K562 (cell line): ENCODE data around the gene CLCN6. TPM values are rescaled to one million over a fixed set of nuclear protein-coding genes. Genes with fewer than 3 reads are reported as not detected.

ENCODE experiments used
- ARID2 ChIP-seq: fragments of 450-650 bp; IDR thresholded peaks from 2 replicates; pipeline ENCODE4 v1.6.1; 2017; ENCODE audit warnings: antibody characterized with exemption, mild to moderate bottlenecking
- HIVEP1 ChIP-seq: fragments of 250-450 bp; sonication (Bioruptor Pico); IDR thresholded peaks from 2 replicates; pipeline ENCODE4 v1.4.0; 2020; ENCODE audit warnings: mild to moderate bottlenecking
- LEF1 ChIP-seq: fragments of 450-650 bp; IDR thresholded peaks from 2 replicates; pipeline ENCODE4 v1.6.1; 2016; ENCODE audit warnings: mild to moderate bottlenecking
- MED1 ChIP-seq: sonication (generic); formaldehyde crosslinking; IDR thresholded peaks from 2 replicates; pipeline ENCODE4 v1.8.1; 2023; ENCODE audit warnings: missing genetic modification reagents, borderline replicate concordance
- NFIC ChIP-seq: fragments of 450-650 bp; IDR thresholded peaks from 2 replicates; pipeline ENCODE4 v1.6.1; 2017; ENCODE audit warnings: mild to moderate bottlenecking, inconsistent platforms
- RBM22 ChIP-seq: fragments of 200-400 bp; formaldehyde crosslinking; IDR thresholded peaks from 2 replicates; pipeline ENCODE4 v1.6.1; 2018; ENCODE audit warnings: low read length, low read depth; ENCODE audit not compliant: poor library complexity, severe bottlenecking
- SP2 ChIP-seq: IDR thresholded peaks from 2 replicates; pipeline ENCODE4 v1.6.1; 2011; ENCODE audit warnings: mild to moderate bottlenecking, low read depth, low read length, moderate library complexity; ENCODE audit not compliant: poor library complexity, severe bottlenecking; ENCODE audit errors: extremely low read depth
- SUPT5H ChIP-seq: fragments of 450-650 bp; IDR thresholded peaks from 2 replicates; pipeline ENCODE4 v1.6.1; 2016
- ZNF12 ChIP-seq: sonication (generic); formaldehyde crosslinking; IDR thresholded peaks from 2 replicates; pipeline ENCODE4 v1.4.0; 2020; ENCODE audit warnings: mild to moderate bottlenecking, missing genetic modification reagents
- ZNF23 ChIP-seq: fragments of 250-450 bp; sonication (Bioruptor Pico); IDR thresholded peaks from 2 replicates; pipeline ENCODE4 v1.4.0; 2020; ENCODE audit warnings: mild to moderate bottlenecking
- ZNF75A ChIP-seq: fragments of 450-650 bp; formaldehyde crosslinking; IDR thresholded peaks from 2 replicates; pipeline ENCODE4 v1.4.0; 2020; ENCODE audit warnings: mild to moderate bottlenecking
- polyA plus RNA-seq, 8 experiments: library from polyadenylated mRNA; depleted of rRNA in 4 of 8; stranded (reverse) in 5 of 8; unstranded in 3 of 8; fragments of >200 nt; fragmentation: Nextera tagmentation in 2 of 8; fragmentation: Illumina TruSeq in 1 of 8; extraction: Ambion mirVana in 2 of 8; extraction: Trizol in 1 of 8; gene quantifications; 2 replicates each; pipeline versions ENCODE4 v1.2.1 to v1.2.3, GENCODE V29; 2011 to 2014; ENCODE audit warnings: inconsistent platforms in 1 of 8, missing spikeins in 1 of 8
- total RNA-seq, 7 experiments: library from RNA; depleted of rRNA in 6 of 7; stranded (reverse); fragments of >200 nt in 6 of 7; fragmentation: Illumina TruSeq in 2 of 7; extraction: Trizol in 2 of 7; gene quantifications; 2 replicates each; pipeline versions ENCODE4 v1.2.1 to v1.2.3, GENCODE V29; 2011 to 2021; ENCODE audit warnings: low replicate concordance in 1 of 7
- TF ChIP-seq, protein P1 (sequence below): sonication (generic); formaldehyde crosslinking; IDR thresholded peaks from 2 replicates; pipeline ENCODE4 v1.8.0; 2022; ENCODE audit warnings: mild to moderate bottlenecking, missing genetic modification reagents
- TF ChIP-seq, protein P2 (sequence below): fragments of 250-450 bp; sonication (Bioruptor Pico); IDR thresholded peaks from 2 replicates; pipeline ENCODE4 v1.5.0; 2021; ENCODE audit warnings: mild to moderate bottlenecking, moderate library complexity

Gene CLCN6
- total and polyA plus RNA-seq, 9 of the 15 experiments (the other 6 are each of a cell fraction or from before 2014, with no cell fraction given), result 2.0 to 21.8 (median 13.6) TPM

DNA sequence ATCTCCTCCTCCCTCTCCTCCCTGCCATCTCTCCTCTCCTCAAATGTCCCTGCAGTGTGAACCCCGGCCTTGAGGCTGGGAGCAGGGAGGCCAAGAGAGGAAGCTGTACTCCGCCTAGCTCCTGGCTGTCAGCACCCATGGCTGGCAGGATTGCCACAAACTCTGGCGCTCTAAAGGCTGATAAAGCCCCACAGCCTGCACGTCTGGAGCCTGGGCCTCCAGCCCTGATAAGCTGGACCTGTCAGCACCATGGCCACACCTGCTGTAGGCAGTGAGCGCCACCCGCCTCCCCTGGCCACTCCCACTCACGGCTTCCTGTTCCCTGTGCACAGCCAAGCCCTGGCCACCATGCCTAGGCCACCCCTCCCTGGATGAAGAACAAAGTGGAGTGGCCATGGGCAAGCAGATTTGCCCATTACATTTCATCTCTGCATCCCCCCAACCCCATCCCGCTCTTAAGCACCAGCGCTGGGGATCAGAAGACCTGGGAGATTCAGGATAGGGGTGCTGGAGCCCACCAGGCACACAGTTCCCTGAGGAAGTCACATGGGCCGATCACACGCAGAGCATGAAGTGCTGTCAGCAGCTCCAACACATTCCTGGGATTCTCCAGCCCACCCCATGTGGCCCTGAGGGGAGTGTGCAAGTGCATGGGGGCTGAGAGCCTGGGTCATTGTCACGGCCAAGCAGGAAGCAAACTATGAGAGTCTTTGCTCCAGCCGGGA, 77.0 kb downstream of the CLCN6 start (continued):
- TF ChIP-seq RBM22 (no peak), ZNF75A (no peak), HIVEP1 (0 out of 2 replicates have a peak, but pooled peaks have one; percentile 32), NFIC (peak; percentile 94), LEF1 (peak; percentile 94), SP2 (no peak), ZNF23 (CRISPR knock-in tag) (no peak), MED1 (CRISPR knock-in tag) (no peak), SUPT5H (peak; percentile 63), ARID2 (no peak), ZNF12 (CRISPR knock-in tag) (no peak)
- TF ChIP-seq, protein P1, sequence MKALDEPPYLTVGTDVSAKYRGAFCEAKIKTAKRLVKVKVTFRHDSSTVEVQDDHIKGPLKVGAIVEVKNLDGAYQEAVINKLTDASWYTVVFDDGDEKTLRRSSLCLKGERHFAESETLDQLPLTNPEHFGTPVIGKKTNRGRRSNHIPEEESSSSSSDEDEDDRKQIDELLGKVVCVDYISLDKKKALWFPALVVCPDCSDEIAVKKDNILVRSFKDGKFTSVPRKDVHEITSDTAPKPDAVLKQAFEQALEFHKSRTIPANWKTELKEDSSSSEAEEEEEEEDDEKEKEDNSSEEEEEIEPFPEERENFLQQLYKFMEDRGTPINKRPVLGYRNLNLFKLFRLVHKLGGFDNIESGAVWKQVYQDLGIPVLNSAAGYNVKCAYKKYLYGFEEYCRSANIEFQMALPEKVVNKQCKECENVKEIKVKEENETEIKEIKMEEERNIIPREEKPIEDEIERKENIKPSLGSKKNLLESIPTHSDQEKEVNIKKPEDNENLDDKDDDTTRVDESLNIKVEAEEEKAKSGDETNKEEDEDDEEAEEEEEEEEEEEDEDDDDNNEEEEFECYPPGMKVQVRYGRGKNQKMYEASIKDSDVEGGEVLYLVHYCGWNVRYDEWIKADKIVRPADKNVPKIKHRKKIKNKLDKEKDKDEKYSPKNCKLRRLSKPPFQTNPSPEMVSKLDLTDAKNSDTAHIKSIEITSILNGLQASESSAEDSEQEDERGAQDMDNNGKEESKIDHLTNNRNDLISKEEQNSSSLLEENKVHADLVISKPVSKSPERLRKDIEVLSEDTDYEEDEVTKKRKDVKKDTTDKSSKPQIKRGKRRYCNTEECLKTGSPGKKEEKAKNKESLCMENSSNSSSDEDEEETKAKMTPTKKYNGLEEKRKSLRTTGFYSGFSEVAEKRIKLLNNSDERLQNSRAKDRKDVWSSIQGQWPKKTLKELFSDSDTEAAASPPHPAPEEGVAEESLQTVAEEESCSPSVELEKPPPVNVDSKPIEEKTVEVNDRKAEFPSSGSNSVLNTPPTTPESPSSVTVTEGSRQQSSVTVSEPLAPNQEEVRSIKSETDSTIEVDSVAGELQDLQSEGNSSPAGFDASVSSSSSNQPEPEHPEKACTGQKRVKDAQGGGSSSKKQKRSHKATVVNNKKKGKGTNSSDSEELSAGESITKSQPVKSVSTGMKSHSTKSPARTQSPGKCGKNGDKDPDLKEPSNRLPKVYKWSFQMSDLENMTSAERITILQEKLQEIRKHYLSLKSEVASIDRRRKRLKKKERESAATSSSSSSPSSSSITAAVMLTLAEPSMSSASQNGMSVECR (CRISPR knock-in tag), result no peak
- TF ChIP-seq, protein P2, sequence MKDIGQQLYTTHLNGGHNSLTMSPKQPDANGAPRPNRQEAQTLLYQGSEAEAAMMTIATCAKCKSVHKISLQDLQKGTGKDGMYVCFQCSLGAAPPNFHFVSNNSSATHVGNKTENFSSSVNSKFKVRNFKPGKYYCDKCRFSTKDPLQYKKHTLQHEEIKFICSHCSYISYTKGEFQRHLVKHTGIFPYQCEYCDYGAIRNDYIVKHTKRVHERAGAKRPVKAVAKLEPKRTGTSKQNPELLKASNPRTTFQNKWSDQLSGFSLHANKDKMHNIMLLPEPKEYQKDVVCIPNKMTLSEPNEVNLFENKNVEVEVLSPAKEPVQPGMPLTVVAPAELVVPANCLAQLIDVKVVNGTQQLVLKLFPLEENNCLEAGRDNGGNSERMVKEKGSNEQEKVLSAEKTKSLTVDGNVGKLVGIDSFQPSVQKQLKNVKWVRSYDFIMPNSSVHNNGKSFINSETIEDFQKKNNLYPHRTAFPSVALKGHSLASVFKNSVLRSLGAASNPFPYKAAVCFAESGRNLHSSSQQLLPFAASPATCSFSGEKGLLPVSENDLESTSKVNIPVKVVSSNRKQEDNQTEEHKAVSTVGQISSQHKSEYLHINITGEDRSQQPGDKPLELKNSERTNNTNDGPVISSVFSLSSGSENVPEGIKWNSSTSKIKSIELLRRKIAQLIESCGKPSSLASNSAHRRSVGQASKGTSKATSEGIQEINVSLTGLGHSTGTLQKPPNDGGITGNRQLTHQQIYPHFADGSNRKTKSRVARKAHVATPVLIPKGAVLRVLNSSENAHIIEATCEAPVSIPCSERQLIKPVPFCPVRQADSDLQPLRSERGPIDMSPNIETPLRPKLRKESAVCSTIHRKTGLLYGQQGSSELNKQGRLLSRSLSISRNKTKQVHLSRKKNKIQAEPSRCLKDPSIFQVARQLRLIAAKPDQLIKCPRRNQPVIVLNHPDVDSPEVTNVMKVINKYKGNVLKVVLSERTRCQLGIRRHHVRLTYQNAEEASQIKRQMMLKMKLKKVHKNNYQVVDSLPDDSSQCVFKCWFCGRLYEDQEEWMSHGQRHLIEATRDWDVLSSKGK (CRISPR knock-in tag), result no peak
